Tibial artery (tissue), 4 donors: ENCODE data around the gene PARVG.

Experiments
- DNase-seq, 2 donors: peaks; one replicate each; pipeline ENCODE4 v3.0.0-alpha.2; 2019
- H3K27ac ChIP-seq, 2 donors: fragments of 200-600 bp; sonication (generic) in 1 of 2; 1 replicate in 1 of 2; 2 replicates in 1 of 2; pipeline ENCODE4 v1.5.1; 2018 to 2019; ENCODE audit warnings: mild to moderate bottlenecking in 1 of 2
- H3K27me3 ChIP-seq, 2 donors: fragments of 200-600 bp; sonication (generic) in 1 of 2; one replicate each; pipeline versions ENCODE4 v1.5.1 to v1.6.0; 2016 to 2019
- H3K36me3 ChIP-seq, 3 donors: fragments of 200-600 bp; sonication (generic) in 2 of 3; one replicate each; pipeline ENCODE4 v1.5.1; 2016 to 2019; ENCODE audit warnings: mild to moderate bottlenecking in 2 of 3
- H3K4me1 ChIP-seq, 4 donors: fragments of 200-600 bp; sonication (generic) in 2 of 4; 1 replicate in 3 of 4; 2 replicates in 1 of 4; pipeline ENCODE4 v1.5.1; 2016 to 2019
- H3K4me3 ChIP-seq, 2 donors: fragments of 200-600 bp; sonication (generic) in 1 of 2; 1 replicate in 1 of 2; 2 replicates in 1 of 2; pipeline ENCODE4 v1.5.1; 2018 to 2019; ENCODE audit warnings: mild to moderate bottlenecking in 2 of 2
- H3K9me3 ChIP-seq, 3 donors: fragments of 200-600 bp; sonication (generic) in 1 of 3; one replicate each; pipeline ENCODE4 v1.5.1; 2016 to 2019
- CTCF ChIP-seq, 2 experiments: fragments of 200-600 bp in 1 of 2; fragments of 450-650 bp in 1 of 2; IDR thresholded peaks; one replicate each; pipeline ENCODE4 v1.5.1; 2017 to 2019; ENCODE audit warnings: antibody characterized with exemption in 2 of 2, mild to moderate bottlenecking in 1 of 2, moderate library complexity in 1 of 2
- intact Hi-C: fragments of 100-400 bp; cut with DNase I; formaldehyde crosslinking; loops from one replicate; pipeline ENCODE4 v1.15.0; 2023; ENCODE audit warnings: low total_unique reads

The PARVG gene

DNA sequence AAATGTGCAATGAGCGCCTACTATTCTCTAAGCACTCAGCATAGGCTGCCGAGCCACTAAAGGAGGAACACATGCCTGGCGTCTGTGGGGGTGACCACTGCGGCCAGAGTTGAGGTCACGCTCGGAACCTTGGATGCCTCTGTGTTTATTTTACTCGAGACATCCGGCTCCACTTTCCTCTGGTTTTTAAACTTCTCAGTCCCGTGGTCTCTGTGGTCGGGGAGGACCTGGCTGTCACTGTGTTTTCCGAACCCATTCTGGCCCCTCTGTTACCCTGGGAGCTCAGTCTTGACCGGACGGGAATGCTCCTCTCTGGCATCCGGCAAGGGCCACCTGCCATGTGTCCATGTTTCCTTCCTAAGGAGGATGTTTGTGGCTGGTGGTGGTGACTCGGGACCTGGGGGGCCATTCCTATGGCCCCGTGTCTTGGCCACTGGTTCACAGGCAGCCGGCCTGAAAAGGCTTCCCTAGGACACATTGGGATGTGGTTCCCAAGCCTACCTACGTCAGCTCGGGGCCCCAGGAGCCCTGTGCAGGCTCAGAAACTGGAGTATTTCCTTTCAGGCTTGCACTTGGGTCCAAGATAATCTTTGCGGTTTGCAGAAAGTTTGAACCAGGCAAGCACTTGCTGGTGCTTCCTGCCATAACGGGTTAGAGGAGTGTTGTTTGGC is 46.7 kb upstream of the PARVG start:
- Histone ChIP-seq H3K4me1 (no peaks in the 10 kb centered on the region), H3K4me3 (no peak overlapping the region), H3K27me3 (no peaks in the 10 kb centered on the region), H3K9me3 (peaks cover 0 to 20% (median 17%) of the 10 kb centered on the region in 3 donors), H3K27ac (no peak overlapping the region), H3K36me3 (peaks cover 11 to 42% (median 16%) of the 10 kb centered on the region in 3 donors)
- TF ChIP-seq CTCF (IDR thresholded peaks at IDR 0.05), result no peak
- DNase-seq, result peak in 1 of 2 donors; percentile 30
- intact Hi-C loops, result no loop called here

- Histone ChIP-seq H3K4me3 (no peak overlapping the region), H3K9me3 (peaks cover 0 to 20% (median 17%) of the 10 kb centered on the region in 3 donors), H3K27me3 (no peaks in the 10 kb centered on the region), H3K27ac (no peak overlapping the region), H3K36me3 (peaks cover 11 to 48% (median 16%) of the 10 kb centered on the region in 3 donors), H3K4me1 (no peaks in the 10 kb centered on the region)
- TF ChIP-seq CTCF (IDR thresholded peaks at IDR 0.05), result no peak
- intact Hi-C loops, result no loop called here
- no peak for DNase-seq
Observed at GRCh38 chr22:44136112-44136511, 44.6 kb upstream of the PARVG start.

GRCh38 chr22:44136786-44137185 is 43.9 kb upstream of the PARVG start:
- H3K27me3 ChIP-seq, result no peaks in the 10 kb centered on the region
- H3K4me1 ChIP-seq, result no peaks in the 10 kb centered on the region
- peaks cover 0 to 20% (median 17%) of the 10 kb centered on the region in 3 donors for H3K9me3 ChIP-seq
- intact Hi-C loops, result no loop called here
- H3K4me3 ChIP-seq, result no peak overlapping the region
- peaks cover 11 to 48% (median 16%) of the 10 kb centered on the region in 3 donors for H3K36me3 ChIP-seq
- H3K27ac ChIP-seq, result no peak overlapping the region
- no peak for DNase-seq
- TF ChIP-seq CTCF (IDR thresholded peaks at IDR 0.05), result no peak

GRCh38 chr22:44137415-44137814 is 43.3 kb upstream of the PARVG start:
- Histone ChIP-seq H3K4me1 (no peaks in the 10 kb centered on the region), H3K4me3 (no peak overlapping the region), H3K27ac (no peak overlapping the region), H3K9me3 (peaks cover 0 to 20% (median 17%) of the 10 kb centered on the region in 3 donors), H3K27me3 (no peaks in the 10 kb centered on the region), H3K36me3 (peaks cover 11 to 42% (median 16%) of the 10 kb centered on the region in 3 donors)
- TF ChIP-seq CTCF (IDR thresholded peaks at IDR 0.05), result no peak
- intact Hi-C loops, result no loop called here
- DNase-seq, result no peak

DNA sequence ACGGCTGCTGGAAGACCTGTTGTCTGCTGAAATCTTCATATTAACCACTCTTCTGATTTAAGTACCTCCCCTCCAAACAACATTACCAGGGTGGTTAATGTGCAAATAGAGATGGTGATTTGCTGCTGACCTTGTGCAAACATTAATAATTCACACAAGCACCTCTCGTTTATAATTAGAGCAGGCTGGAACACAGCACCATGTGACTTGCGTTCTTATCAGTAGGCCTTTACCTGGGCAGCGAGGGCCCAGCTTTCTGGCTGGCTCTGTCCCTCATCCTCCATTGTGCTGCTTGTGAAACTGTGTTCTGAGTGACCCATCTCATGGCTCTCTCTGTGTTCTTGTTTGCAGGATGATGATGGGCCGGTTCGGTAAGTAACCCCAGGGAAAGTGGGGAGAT is 41.0 kb upstream of the PARVG start:
- Histone ChIP-seq H3K9me3 (peaks cover 0 to 20% (median 17%) of the 10 kb centered on the region in 3 donors), H3K4me1 (peaks cover 0 to 1% (median 0%) of the 10 kb centered on the region in 4 donors), H3K36me3 (peaks cover 11 to 42% (median 16%) of the 10 kb centered on the region in 3 donors), H3K27ac (no peak overlapping the region), H3K27me3 (no peaks in the 10 kb centered on the region), H3K4me3 (no peak overlapping the region)
- no peak for TF ChIP-seq CTCF (IDR thresholded peaks at IDR 0.05)
- intact Hi-C loops, result no loop called here
- DNase-seq, result no peak
